Mucosa of descending colon (tissue), 3 donors: ENCODE results near the gene PDE6D. TPM values are rescaled to one million over a fixed set of nuclear protein-coding genes. Genes with fewer than 3 reads are reported as not detected.

Experiments used
- ATAC-seq: fragments of 200-7000 bp; cut with Tn5 transposase; one replicate; pipeline ENCODE4 v1.9.1; 2020; ENCODE audit warnings: mild to moderate bottlenecking, moderate library complexity
- DNase-seq, 3 donors: peaks; one replicate each; pipeline ENCODE4 v3.0.0-alpha.2; 2020
- H3K36me3 ChIP-seq: fragments of 200-600 bp; one replicate; pipeline ENCODE4 v1.8.0; 2021; ENCODE audit warnings: low read depth, mild to moderate bottlenecking
- H3K4me1 ChIP-seq: fragments of 200-600 bp; one replicate; pipeline ENCODE4 v1.8.0; 2021; ENCODE audit warnings: low read depth, mild to moderate bottlenecking
- H3K4me3 ChIP-seq: fragments of 200-600 bp; one replicate; pipeline ENCODE4 v1.8.0; 2021; ENCODE audit warnings: mild to moderate bottlenecking
- H3K9me3 ChIP-seq: fragments of 200-600 bp; one replicate; pipeline ENCODE4 v1.8.0; 2021; ENCODE audit warnings: mild to moderate bottlenecking
- intact Hi-C, 2 donors: fragments of 100-400 bp; cut with DNase I in 1 of 2; cut with micrococcal nuclease in 1 of 2; formaldehyde crosslinking; loops; one replicate each; pipeline versions ENCODE4 v1.11.0 to v1.11.1; 2022; cut with DNase I, micrococcal nuclease
- total RNA-seq, 3 donors: library from RNA; stranded (reverse); fragmentation: NEBNext Ultra II Directional in 2 of 3; extraction: Animal tissue kit (Norgen Biotek cat#: 25700) in 2 of 3; gene quantifications; one replicate each; pipeline versions ENCODE4 v1.2.1 to v1.2.4, GENCODE V29; 2021 to 2023
- TF ChIP-seq, protein P1 (sequence below): fragments of 200-600 bp; IDR thresholded peaks from one replicate; pipeline ENCODE4 v1.8.0; 2022; ENCODE audit warnings: antibody characterized with exemption, mild to moderate bottlenecking
- donor health status: DM: no; HTN: no; CAD: no; lungs with moderate emphysema.
- donor health status: DM: no; HTN: no; CAD: no.
- donor health status: DM: no; HTN: yes; CAD: no.

The PDE6D gene
- total RNA-seq, 3 donors from 2014 or later, result 17.6 to 21.8 (median 18.6) TPM

GRCh38 chr2:231718799-231719198 is 62.3 kb downstream of the PDE6D start:
- no peaks in the 10 kb centered on the region for H3K36me3 ChIP-seq
- H3K9me3 ChIP-seq, result no peaks in the 10 kb centered on the region
- H3K4me3 ChIP-seq, result no peak overlapping the region
- intact Hi-C loops, result no loop called here
- TF ChIP-seq, protein P1, sequence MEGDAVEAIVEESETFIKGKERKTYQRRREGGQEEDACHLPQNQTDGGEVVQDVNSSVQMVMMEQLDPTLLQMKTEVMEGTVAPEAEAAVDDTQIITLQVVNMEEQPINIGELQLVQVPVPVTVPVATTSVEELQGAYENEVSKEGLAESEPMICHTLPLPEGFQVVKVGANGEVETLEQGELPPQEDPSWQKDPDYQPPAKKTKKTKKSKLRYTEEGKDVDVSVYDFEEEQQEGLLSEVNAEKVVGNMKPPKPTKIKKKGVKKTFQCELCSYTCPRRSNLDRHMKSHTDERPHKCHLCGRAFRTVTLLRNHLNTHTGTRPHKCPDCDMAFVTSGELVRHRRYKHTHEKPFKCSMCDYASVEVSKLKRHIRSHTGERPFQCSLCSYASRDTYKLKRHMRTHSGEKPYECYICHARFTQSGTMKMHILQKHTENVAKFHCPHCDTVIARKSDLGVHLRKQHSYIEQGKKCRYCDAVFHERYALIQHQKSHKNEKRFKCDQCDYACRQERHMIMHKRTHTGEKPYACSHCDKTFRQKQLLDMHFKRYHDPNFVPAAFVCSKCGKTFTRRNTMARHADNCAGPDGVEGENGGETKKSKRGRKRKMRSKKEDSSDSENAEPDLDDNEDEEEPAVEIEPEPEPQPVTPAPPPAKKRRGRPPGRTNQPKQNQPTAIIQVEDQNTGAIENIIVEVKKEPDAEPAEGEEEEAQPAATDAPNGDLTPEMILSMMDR, result no peak
- H3K4me1 ChIP-seq, result peaks cover 7% of the 10 kb centered on the region
- DNase-seq, result no peak
- ATAC-seq, result no peak

DNA sequence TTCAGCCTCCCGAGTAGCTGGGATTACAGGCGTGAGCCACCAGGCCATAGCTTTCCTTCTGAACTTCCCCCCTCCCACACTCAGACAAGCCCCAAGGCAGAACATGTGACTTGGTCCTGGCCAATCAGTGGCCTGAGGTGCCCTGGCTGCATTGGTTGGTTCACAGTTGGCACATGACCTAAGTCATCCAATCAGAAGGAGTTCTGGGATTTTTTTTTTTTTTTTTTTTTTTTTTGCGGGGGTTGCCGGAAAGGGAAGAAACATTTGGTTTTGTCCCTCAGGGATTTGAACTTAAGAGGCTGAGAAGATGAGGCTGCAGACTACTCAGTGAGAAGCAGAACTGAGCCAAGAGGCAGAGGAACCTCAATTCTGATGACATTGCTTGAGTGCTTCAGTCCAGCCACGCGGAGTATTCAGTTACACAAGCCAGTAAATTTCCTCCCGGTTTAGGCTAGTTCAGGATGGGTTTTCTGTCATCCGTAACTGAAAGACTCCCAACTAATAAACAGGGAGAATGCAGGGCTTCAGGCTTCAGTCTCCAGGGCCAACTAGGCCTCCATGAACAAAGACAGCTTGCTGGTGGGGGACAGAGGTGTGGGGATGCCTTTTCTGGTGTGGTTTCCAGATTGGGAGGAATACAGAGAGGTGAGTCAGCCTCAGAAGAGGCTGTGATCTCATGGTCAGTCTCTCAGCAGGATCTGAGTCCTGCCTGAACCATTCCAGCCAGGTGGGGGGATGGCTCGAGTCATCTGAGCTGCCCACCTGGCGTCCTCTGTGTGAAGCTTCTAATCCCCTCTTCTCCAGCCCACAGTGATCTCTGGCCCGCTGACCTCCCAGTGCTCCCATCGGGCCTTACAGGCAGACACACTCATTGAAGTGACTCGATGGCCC is 63.6 kb downstream of the PDE6D start:
- TF ChIP-seq, protein P1, result no peak
- Histone ChIP-seq H3K4me1 (peaks cover 9% of the 10 kb centered on the region), H3K36me3 (no peaks in the 10 kb centered on the region), H3K9me3 (no peaks in the 10 kb centered on the region), H3K4me3 (no peak overlapping the region)
- intact Hi-C loops, result no loop called here
- ATAC-seq (no peak), DNase-seq (peak in 1 of 3 donors; percentile 50)

DNA sequence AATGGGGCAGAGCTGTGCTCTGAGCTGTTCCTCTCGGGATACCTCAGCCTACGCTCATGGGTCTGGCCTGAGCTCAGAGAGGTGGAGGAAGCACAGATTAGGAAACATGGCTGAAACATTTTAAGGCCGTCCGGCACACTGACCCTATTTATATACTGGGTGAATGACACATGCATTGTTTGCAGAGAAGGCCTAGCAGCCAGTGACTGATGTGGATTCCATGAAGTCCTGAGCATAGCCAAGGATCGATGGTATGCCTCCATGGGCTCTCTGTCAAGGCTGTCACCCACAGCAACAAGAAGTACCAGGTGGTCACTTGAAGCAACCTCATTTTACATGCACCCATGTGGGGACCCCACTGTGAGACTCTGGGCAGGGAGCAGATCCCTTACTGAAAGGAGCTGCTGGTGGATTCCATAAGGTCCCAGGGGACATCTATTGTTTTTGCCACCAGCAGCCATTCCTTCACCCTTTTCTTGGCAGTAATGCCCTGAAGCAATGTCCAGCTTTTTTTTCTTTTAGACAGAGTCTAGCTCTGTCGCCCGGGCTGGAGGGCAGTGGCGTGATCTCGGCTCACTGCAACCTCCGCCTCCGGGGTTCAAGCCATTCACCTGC is 64.3 kb downstream of the PDE6D start:
- ATAC-seq (no peak), DNase-seq (no peak)
- intact Hi-C loops, result no loop called here
- Histone ChIP-seq H3K9me3 (no peaks in the 10 kb centered on the region), H3K4me1 (peaks cover 16% of the 10 kb centered on the region), H3K4me3 (no peak overlapping the region), H3K36me3 (no peaks in the 10 kb centered on the region)
- TF ChIP-seq, protein P1, result no peak

GRCh38 chr2:231715988-231716616 is 65.0 kb downstream of the PDE6D start:
- Histone ChIP-seq H3K4me1 (peaks cover 23% of the 10 kb centered on the region), H3K36me3 (no peaks in the 10 kb centered on the region), H3K4me3 (no peak overlapping the region), H3K9me3 (no peaks in the 10 kb centered on the region)
- no peak for ATAC-seq
- DNase-seq, result peak in 1 of 3 donors; percentile 40
- TF ChIP-seq, protein P1, result no peak
- intact Hi-C loops, result loop anchor here in 1 of 2 donors (2.0 kb wide), 1 partner anchor 39 kb away; no protein-coding TSS in a partner anchor

DNA sequence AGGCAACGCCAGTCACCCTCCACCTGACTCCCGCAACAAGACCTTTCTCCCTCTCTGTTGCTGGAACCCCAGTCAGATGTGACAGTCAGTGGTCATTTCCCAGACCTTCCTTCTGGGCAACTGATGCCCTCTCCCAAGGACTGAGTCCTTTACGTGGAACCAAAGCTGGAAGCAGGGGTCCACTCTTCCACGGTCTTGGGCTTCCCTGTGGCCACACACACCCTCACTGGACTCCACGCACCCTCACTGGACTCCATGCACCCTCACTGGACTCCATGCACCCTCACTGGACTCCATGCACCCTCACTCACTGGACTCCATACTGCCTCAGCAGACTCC is 65.6 kb downstream of the PDE6D start:
- Histone ChIP-seq H3K4me3 (no peak overlapping the region), H3K36me3 (no peaks in the 10 kb centered on the region), H3K4me1 (peaks cover 26% of the 10 kb centered on the region), H3K9me3 (no peaks in the 10 kb centered on the region)
- TF ChIP-seq, protein P1, result no peak
- DNase-seq (peak in 1 of 3 donors; percentile 42), ATAC-seq (no peak)
- intact Hi-C loops, result loop anchor here in 1 of 2 donors (2.0 kb wide), 1 partner anchor 39 kb away; no protein-coding TSS in a partner anchor
